ENCODE measurements around the gene PRDX5.

PRDX5 gene

GRCh38 chr11:64288353-64288750 lies 29.6 kb upstream of the PRDX5 start:
- no peak for TF ChIP-seq EGR1 (IDR thresholded peaks at IDR 0.05)
- TF ChIP-seq MAX (IDR thresholded peaks at IDR 0.05), result no peak
- TF ChIP-seq CEBPB (IDR thresholded peaks at IDR 0.05), result no peak

- TF ChIP-seq YY1 (IDR thresholded peaks at IDR 0.05; ENCODE audit: low read depth) (no peak), TCF12 (IDR thresholded peaks at IDR 0.05; ENCODE audit: low read depth) (no peak), TAF1 (IDR thresholded peaks at IDR 0.05; ENCODE audit: low read depth) (no peak), MAX (IDR thresholded peaks at IDR 0.05) (no peak), CREB1 (IDR thresholded peaks at IDR 0.05; ENCODE audit: low read depth) (no peak), RAD21 (IDR thresholded peaks at IDR 0.05; ENCODE audit: low read depth) (no peak), EGR1 (IDR thresholded peaks at IDR 0.05) (no peak), USF1 (IDR thresholded peaks at IDR 0.05) (no peak), REST (IDR thresholded peaks at IDR 0.05; ENCODE audit: low read depth) (no peak), EP300 (IDR thresholded peaks at IDR 0.05; ENCODE audit: borderline replicate concordance) (no peak), CEBPB (IDR thresholded peaks at IDR 0.05) (no peak), TEAD4 (IDR thresholded peaks at IDR 0.05) (no peak), NFIC (IDR thresholded peaks at IDR 0.05) (no peak), FOXM1 (IDR thresholded peaks at IDR 0.05; ENCODE audit: borderline replicate concordance, low read depth) (no peak), ZBTB7A (IDR thresholded peaks at IDR 0.05; ENCODE audit: low read depth) (no peak)
These were observed 28.8 kb upstream of the PRDX5 start for GRCh38 chr11:64289002-64289564.

- TF ChIP-seq FOXM1 (IDR thresholded peaks at IDR 0.05; ENCODE audit: borderline replicate concordance, low read depth), result no peak
- no peak for TF ChIP-seq MAX (IDR thresholded peaks at IDR 0.05)
- TF ChIP-seq TAF1 (IDR thresholded peaks at IDR 0.05; ENCODE audit: low read depth), result no peak
- TF ChIP-seq NFIC (IDR thresholded peaks at IDR 0.05), result no peak
- no peak for TF ChIP-seq EP300 (IDR thresholded peaks at IDR 0.05; ENCODE audit: borderline replicate concordance)
- TF ChIP-seq CREB1 (IDR thresholded peaks at IDR 0.05; ENCODE audit: low read depth), result no peak
- no peak for TF ChIP-seq ZBTB7A (IDR thresholded peaks at IDR 0.05; ENCODE audit: low read depth)
- TF ChIP-seq TCF12 (IDR thresholded peaks at IDR 0.05; ENCODE audit: low read depth), result no peak
- TF ChIP-seq CEBPB (IDR thresholded peaks at IDR 0.05), result no peak
- TF ChIP-seq USF1 (IDR thresholded peaks at IDR 0.05), result no peak
- no peak for TF ChIP-seq REST (IDR thresholded peaks at IDR 0.05; ENCODE audit: low read depth)
- TF ChIP-seq RAD21 (IDR thresholded peaks at IDR 0.05; ENCODE audit: low read depth), result no peak
- no peak for TF ChIP-seq YY1 (IDR thresholded peaks at IDR 0.05; ENCODE audit: low read depth)
These were observed 27.3 kb upstream of the PRDX5 start for GRCh38 chr11:64290352-64291261.

- TF ChIP-seq TAF1 (IDR thresholded peaks at IDR 0.05; ENCODE audit: low read depth) (no peak), RAD21 (IDR thresholded peaks at IDR 0.05; ENCODE audit: low read depth) (no peak), CREB1 (IDR thresholded peaks at IDR 0.05; ENCODE audit: low read depth) (no peak), FOXM1 (IDR thresholded peaks at IDR 0.05; ENCODE audit: borderline replicate concordance, low read depth) (no peak), REST (IDR thresholded peaks at IDR 0.05; ENCODE audit: low read depth) (no peak), USF1 (IDR thresholded peaks at IDR 0.05) (no peak), EP300 (IDR thresholded peaks at IDR 0.05; ENCODE audit: borderline replicate concordance) (no peak), YY1 (IDR thresholded peaks at IDR 0.05; ENCODE audit: low read depth) (no peak), MAX (IDR thresholded peaks at IDR 0.05) (no peak), EGR1 (IDR thresholded peaks at IDR 0.05) (no peak), NFIC (IDR thresholded peaks at IDR 0.05) (no peak), TEAD4 (IDR thresholded peaks at IDR 0.05) (no peak), CEBPB (IDR thresholded peaks at IDR 0.05) (no peak), ZBTB7A (IDR thresholded peaks at IDR 0.05; ENCODE audit: low read depth) (no peak), TCF12 (IDR thresholded peaks at IDR 0.05; ENCODE audit: low read depth) (no peak)
These were observed 26.6 kb upstream of the PRDX5 start, which contains the start of gene KCNK4 for GRCh38 chr11:64291262-64291751. Gene KCNK4 (plus strand): TSS chr11:64291302. CDS start chr11:64293019, 1,717 bp downstream.
